HUDEP-2 (cell line): ENCODE measurements around the gene SLC10A6.
"Not testable (repeated sequence)": the region's sequence is repeated elsewhere in the genome, so short reads cannot be mapped to it uniquely, and the experiment has no call there.

Experiments
- DNase-seq, 76 experiments: peaks; one replicate each; lab custom pipeline; 2025; ENCODE audit not compliant: unreplicated experiment in 76 of 76; lab: John Stamatoyannopoulos, UW

Gene SLC10A6

GRCh38 chr4:86848732-86849619 lies at the start of gene SLC10A6:
Gene SLC10A6, minus strand, starts transcription at chr4:86849384. Its CDS starts 269 bp downstream, at chr4:86849115.
- DNase-seq: no peak

- peak in 25 of 76 experiments; percentile 2 to 40 (median 20) for DNase-seq
These were observed 49.4 kb upstream of the SLC10A6 start for GRCh38 chr4:86898562-86898961.

GRCh38 chr4:86896596-86896995 lies 47.4 kb upstream of the SLC10A6 start:
- DNase-seq: peak in 1 of 76 experiments; percentile 2

GRCh38 chr4:86895692-86896488 lies 46.7 kb upstream of the SLC10A6 start:
- peak in 33 of 76 experiments; percentile 7 to 75 (median 51) for DNase-seq

GRCh38 chr4:86894455-86894854 lies 45.3 kb upstream of the SLC10A6 start:
- DNase-seq: no peak

- no peak for DNase-seq
These were observed 44.0 kb upstream of the SLC10A6 start for GRCh38 chr4:86893136-86893535.

GRCh38 chr4:86892636-86892960 lies 43.4 kb upstream of the SLC10A6 start:
- DNase-seq: no peak

GRCh38 chr4:86891762-86892635 lies 42.8 kb upstream of the SLC10A6 start, which contains the start of gene C4orf36:
Gene C4orf36, minus strand, starts transcription at chr4:86892422. Its CDS starts 902 bp downstream, at chr4:86891520.
- peak in 64 of 76 experiments; percentile 2 to 60 (median 36) for DNase-seq

- no peak for DNase-seq
These were observed 41.6 kb upstream of the SLC10A6 start for GRCh38 chr4:86890790-86891189.

- DNase-seq: no peak
These were observed 30.5 kb upstream of the SLC10A6 start for GRCh38 chr4:86879641-86880040.

GRCh38 chr4:86878640-86879039 lies 29.5 kb upstream of the SLC10A6 start:
- DNase-seq: no peak

GRCh38 chr4:86876894-86877685 lies 27.9 kb upstream of the SLC10A6 start:
- no peak for DNase-seq

GRCh38 chr4:86875436-86875835 lies 26.3 kb upstream of the SLC10A6 start:
- not testable (repeated sequence) for DNase-seq

GRCh38 chr4:86872135-86872534 lies 23.0 kb upstream of the SLC10A6 start:
- no peak for DNase-seq

GRCh38 chr4:86870442-86871069 lies 21.4 kb upstream of the SLC10A6 start:
- no peak for DNase-seq

- no peak for DNase-seq
These were observed 8.3 kb upstream of the SLC10A6 start for GRCh38 chr4:86857341-86858052.

- DNase-seq: no peak
These were observed 7.7 kb upstream of the SLC10A6 start for GRCh38 chr4:86856896-86857295.

GRCh38 chr4:86855572-86855971 lies 6.4 kb upstream of the SLC10A6 start:
- DNase-seq: no peak

GRCh38 chr4:86853209-86853608 lies 4.0 kb upstream of the SLC10A6 start:
- DNase-seq: no peak
